GM21786 (cell line): ENCODE measurements around the gene RAB20.
"Not testable (repeated sequence)": the region's sequence is repeated elsewhere in the genome, so short reads cannot be mapped to it uniquely, and the experiment has no call there.

Source experiments
- ATAC-seq: cut with Tn5 transposase; IDR thresholded peaks from one replicate; pipeline ENCODE4 v1.9.1; 2021; ENCODE audit not compliant: unreplicated experiment

The RAB20 gene

DNA sequence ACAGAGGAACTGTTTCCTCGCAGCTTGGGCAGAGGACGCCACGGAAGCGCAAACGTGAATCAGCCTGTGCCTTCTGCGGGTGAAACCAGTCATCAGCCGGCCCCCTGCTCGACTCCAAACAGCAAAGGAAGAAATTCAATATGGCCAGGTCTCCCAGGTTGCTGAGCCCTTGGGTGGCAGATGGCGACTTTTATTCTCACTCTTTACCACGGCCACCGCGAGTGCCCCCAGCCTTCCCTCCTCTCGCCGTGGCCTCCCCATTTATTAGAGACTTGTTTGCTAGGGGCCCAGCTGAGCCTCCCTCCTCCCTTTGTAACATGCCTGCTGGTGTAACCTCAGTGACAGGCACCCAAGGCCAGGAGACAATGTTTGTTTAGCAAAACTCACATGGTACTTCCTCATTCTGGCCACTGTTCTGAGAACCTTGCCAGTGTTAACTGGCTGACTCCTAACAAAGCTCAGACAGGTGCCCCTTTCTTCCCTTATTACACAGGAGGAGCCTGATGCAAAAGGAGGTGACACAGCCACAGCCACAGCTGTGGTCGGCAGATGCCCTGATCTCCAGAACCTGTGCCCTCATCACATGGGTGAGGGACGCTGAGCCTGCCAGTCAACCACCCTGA is 5.8 kb downstream of the RAB20 start:
- peak; percentile 45 for ATAC-seq

DNA sequence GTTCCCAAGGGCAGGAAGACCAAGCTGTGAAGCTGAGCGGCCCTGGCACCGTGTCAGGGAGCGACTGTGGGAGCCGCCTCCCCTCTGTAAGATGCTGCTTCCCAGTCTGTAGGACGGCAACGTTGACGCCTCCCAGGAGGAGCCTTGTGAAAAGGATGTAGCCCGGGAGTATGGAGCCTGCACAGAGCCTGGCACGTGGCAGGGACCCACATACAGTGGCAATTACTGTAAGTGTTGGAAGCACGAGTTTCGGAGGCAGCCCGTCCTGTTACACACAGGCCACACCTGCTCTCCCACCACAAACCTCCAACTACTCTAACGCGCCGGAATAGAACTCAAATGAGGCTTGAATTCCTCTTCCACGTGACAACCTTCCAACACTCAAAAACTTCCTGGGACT is 6.6 kb downstream of the RAB20 start:
- ATAC-seq, result no peak

- ATAC-seq, result no peak
These were observed 7.2 kb downstream of the RAB20 start for GRCh38 chr13:110554227-110554836.

DNA sequence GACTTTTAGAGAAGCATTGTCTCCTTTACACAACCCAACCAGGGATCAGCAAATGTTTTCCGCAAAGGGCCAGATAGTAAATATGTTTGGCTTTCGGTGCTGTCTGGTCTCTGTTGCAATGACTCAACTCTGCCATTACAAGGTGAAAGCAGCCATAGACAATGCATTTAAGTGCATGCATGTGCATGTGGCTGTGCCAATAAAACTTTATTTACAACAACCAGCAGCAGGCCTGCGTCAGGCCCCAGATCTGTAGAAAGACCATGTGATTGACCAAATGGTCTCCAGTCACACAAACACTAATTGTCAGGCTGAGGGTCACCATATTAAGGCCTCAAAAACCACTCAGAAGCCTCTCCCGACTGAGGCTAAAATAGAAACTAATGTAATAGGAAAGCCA is 8.1 kb downstream of the RAB20 start:
- ATAC-seq, result no peak

- ATAC-seq, result no peak
These were observed 8.8 kb downstream of the RAB20 start for GRCh38 chr13:110552767-110553166.

DNA sequence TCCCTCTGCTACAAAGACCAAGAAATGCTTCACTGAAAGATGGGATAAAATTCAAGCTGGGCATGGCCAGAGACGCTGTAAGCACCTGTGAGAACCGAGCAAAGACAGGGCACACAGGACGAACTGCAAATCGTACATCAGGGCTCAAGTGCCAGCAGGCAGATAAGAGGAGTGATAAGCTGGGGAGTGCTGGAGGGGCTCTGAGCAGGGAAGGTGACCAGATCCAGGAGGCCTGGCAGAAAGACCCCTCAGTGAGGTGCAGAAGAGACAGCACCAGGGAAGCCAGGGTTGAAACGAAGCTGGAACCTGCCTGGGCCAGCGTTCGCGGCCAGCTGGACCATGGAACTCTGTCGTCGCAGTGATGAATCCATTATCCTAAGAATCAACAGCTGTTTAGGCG is 10.2 kb downstream of the RAB20 start:
- no peak for ATAC-seq

- no peak for ATAC-seq
These were observed 11.7 kb downstream of the RAB20 start for GRCh38 chr13:110549795-110550160.

GRCh38 chr13:110548891-110549794 is 12.4 kb downstream of the RAB20 start:
- ATAC-seq, result no peak

- ATAC-seq, result no peak
These were observed 14.6 kb downstream of the RAB20 start for GRCh38 chr13:110546926-110547325.

GRCh38 chr13:110546378-110546777 is 15.1 kb downstream of the RAB20 start:
- no peak for ATAC-seq

- ATAC-seq, result no peak
These were observed 19.2 kb downstream of the RAB20 start for GRCh38 chr13:110542169-110542796.

GRCh38 chr13:110541526-110541920 is 20.0 kb downstream of the RAB20 start:
- ATAC-seq, result no peak

GRCh38 chr13:110540871-110541525 is 20.5 kb downstream of the RAB20 start:
- ATAC-seq, result no peak

GRCh38 chr13:110539894-110540293 is 21.6 kb downstream of the RAB20 start:
- ATAC-seq, result no peak

DNA sequence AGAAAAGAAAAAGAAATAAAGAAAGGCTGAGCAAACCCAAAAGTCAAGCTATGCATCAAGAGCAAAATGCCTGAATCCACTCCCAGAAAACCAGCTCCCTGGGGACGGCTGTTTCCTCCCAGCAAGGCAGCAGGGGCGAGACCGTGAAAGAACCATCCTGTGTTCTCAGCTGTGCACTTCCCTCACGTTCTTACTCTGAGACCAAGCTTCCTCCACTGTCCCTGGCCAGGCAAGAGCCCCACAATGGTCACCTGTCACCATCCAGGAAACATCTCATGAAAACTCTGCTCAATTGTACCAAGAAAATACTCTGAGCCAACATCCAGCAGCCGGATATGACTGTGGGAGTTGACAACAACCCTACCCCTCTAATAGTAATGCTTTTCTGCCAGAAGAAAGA is 22.9 kb downstream of the RAB20 start:
- peak; percentile 61 for ATAC-seq

- ATAC-seq, result no peak
These were observed 25.4 kb downstream of the RAB20 start for GRCh38 chr13:110536006-110536693.

DNA sequence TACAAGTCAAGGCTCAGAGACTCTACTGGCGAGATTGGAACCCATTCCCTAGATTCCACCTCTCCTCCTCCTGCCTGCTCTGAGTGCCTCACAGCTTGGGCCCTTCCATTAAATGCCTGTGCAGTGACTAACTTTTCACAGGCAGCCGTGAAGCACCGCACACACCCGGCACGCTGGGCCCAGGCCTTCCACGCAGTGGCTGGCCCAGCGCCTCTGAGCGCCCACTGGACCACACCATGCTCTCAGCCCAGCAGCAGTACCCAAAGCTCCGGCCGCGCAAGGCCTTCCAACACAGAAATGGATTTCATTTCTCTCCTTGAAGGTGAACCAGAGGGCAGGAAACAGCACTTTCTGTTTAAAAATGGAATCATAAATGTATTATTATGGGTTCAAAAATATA is 26.0 kb downstream of the RAB20 start:
- no peak for ATAC-seq

DNA sequence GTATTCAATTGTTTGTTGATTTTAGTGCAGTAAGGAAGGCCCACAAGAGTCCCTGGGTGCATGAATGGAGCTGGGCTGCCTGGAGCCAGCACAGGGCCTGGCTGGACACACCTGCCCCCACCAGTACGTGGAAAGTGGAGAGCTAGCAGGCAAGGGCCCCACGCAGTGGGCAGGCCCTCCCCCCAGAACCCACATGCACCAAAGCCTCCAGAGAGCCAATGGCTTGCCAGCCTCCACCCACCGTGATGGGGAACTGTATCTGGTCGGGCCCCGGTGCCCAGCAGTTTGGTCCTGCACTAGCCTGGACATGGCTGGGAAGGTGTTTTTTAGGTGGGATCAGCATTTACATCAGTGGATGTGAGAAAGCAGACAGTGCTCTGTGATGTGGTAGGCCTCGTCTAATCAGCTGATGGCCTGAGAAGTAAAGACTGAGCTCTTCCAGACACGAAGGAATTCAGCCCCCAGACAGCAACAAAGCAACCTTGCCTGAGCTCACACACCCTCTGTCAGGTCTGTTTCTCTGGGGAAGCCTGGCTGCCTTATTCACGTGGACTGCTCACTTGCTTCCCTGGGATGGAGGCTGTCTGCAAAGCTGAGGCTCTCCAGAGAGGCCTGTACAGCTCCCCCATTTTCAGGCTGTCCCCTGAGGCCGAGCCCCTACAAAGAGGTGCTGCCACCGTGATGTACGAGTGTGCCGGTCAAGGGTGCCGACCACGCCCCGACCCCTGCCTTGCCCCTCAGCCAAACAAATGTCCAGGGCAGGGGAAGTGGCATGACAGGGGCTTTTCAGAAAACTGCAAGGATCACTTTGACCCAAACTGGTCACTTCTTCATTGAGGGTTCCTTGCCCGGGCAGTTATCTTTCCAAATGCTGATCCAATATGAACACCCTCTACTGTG is 27.5 kb downstream of the RAB20 start:
- no peak for ATAC-seq

DNA sequence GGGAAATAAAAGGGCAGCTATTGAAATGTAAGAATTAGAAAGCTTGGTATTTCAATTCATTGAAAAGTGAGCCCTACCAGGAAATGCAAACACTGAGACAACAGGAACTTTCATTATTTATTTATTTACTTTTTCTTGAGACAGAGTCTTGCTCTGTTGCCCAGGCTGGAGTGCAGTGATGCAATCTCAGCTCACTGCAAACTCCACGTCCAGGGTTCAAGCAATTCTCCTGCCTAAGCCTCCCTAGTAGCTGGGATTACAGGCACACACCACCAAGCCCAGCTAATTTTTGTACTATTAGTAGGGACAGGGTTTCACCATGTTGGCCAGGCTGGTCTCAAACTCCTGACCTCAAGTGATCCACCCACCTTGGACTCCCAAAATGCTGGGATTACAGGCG is 29.3 kb downstream of the RAB20 start:
- ATAC-seq, result not testable (repeated sequence)

GRCh38 chr13:110531671-110532083 is 29.8 kb downstream of the RAB20 start:
- no peak for ATAC-seq
